ENCODE data around the gene TTN. TPM values are rescaled to one million over a fixed set of nuclear protein-coding genes. Genes with fewer than 3 reads are reported as not detected.

Gene TTN
- total and polyA plus RNA-seq, 2 of the 4 experiments (the other 2 are of a cell fraction), result 0.02 to 0.18 TPM

- no peak overlapping the region for H3K14ac ChIP-seq (replicated peaks; ENCODE audit: low read depth, low read length)
- no peak overlapping the region for H4K8ac ChIP-seq (ENCODE audit: low read depth in 2 of 2, low read length in 2 of 2)
- no peak overlapping the region for H2AK9ac ChIP-seq (replicated peaks; ENCODE audit: low read depth, low read length, poor library complexity)
- no peaks in the 10 kb centered on the region for H3K9me3 ChIP-seq (ENCODE audit: control insufficient read depth, insufficient read depth, low read length)
- no peak overlapping the region for H2BK120ac ChIP-seq (ENCODE audit: low read depth, low read length)
- H3K18ac ChIP-seq (ENCODE audit: low read depth, low read length), result no peak overlapping the region
- no peak overlapping the region for H3K23ac ChIP-seq (ENCODE audit: low read depth, low read length)
- no peak overlapping the region for H4K91ac ChIP-seq (ENCODE audit: insufficient read depth, low read depth, low read length)
- no peak overlapping the region for H4K5ac ChIP-seq (ENCODE audit: low read depth, low read length)
- BruUV-seq (replicated peaks), result no TSS peak
- in situ Hi-C loops (cut with MboI; ENCODE audit: low sequenced_read_pairs), result no loop called here
- H3K56ac ChIP-seq (ENCODE audit: extremely low read depth, insufficient read depth, low read length), result no peak overlapping the region
- dilution Hi-C loops (cut with HindIII; ENCODE audit: low sequenced_read_pairs, unreplicated experiment), result no loop called here
- no peak overlapping the region for H3K4me2 ChIP-seq (ENCODE audit: low read depth, low read length)
- H3K4me3 ChIP-seq (ENCODE audit: insufficient read depth, low read depth, low read length), result no peak overlapping the region
- no peak overlapping the region for H2AK5ac ChIP-seq (ENCODE audit: low read depth, low read length)
- ATAC-seq (ENCODE audit: low read depth), result no peak
- no peaks in the 10 kb centered on the region for H3K4me1 ChIP-seq (ENCODE audit: control insufficient read depth, insufficient read depth, low read length)
- H3K9me1 ChIP-seq (ENCODE audit: insufficient read depth, low read length), result 0 out of 2 replicates have a peak, but pooled peaks cover 6% of the 10 kb centered on the region
- H3K36me3 ChIP-seq (ENCODE audit: control insufficient read depth, insufficient read depth, low read length), result 0 out of 2 replicates have a peak, but pooled peaks cover 5% of the 10 kb centered on the region
- no peaks in the 10 kb centered on the region for H4K20me1 ChIP-seq (ENCODE audit: insufficient read depth, low read length)
- H3K27me3 ChIP-seq (ENCODE audit: control insufficient read depth, insufficient read depth, low read length), result no peaks in the 10 kb centered on the region
- DNase-seq, result no peak
- CTCF ChIA-PET, result no interaction called here
- no peak overlapping the region for H3K9ac ChIP-seq (ENCODE audit: low read depth, low read length)
- 100% methylated on average over 2 of the region's 11 CpGs; no CpG with 5 or more reads in 1 of the 2 experiments for WGBS, 2 experiments (ENCODE audit: extremely low coverage in 2 of 2, insufficient read length in 1 of 2)
- H3K27ac ChIP-seq (ENCODE audit: insufficient read depth, low read length), result no peak overlapping the region
- no peak overlapping the region for H2BK20ac ChIP-seq (ENCODE audit: low read depth, low read length)
- H2BK15ac ChIP-seq (ENCODE audit: low read depth, low read length), result no peak overlapping the region
- no peak overlapping the region for H2BK5ac ChIP-seq (ENCODE audit: low read depth, low read length, poor library complexity, severe bottlenecking)
- peaks cover 10 to 17% of the 10 kb centered on the region in 2 experiments; a peak in 3 of 4 replicates for H3K79me1 ChIP-seq (ENCODE audit: low read depth in 1 of 2, low read length in 2 of 2)
- no peak overlapping the region for H3K4ac ChIP-seq (ENCODE audit: low read depth, low read length)
- H2AFZ ChIP-seq (replicated peaks; ENCODE audit: low read length, poor library complexity), result no peak overlapping the region
- intact Hi-C loops (cut with micrococcal nuclease), result loop anchor here (5.0 kb wide), 1 partner anchor 409 kb away; the partner anchor contains the start of gene RBM45
- POLR2A ChIA-PET (ENCODE audit: unreplicated experiment), result no interaction called here
- TF ChIP-seq ELK1 (IDR thresholded peaks at IDR 0.05; ENCODE audit: borderline replicate concordance, low read depth, low read length), result no peak
- TF ChIP-seq USF2 (IDR thresholded peaks at IDR 0.05; ENCODE audit: low read depth, low read length), result no peak
- no peak for TF ChIP-seq SMC3 (IDR thresholded peaks at IDR 0.05; ENCODE audit: low read depth, low read length)
- no peak for TF ChIP-seq CHD1 (IDR thresholded peaks at IDR 0.05; ENCODE audit: low read depth, low read length)
- TF ChIP-seq CEBPB (IDR thresholded peaks at IDR 0.05; ENCODE audit: low read depth, low read length), result no peak
- TF ChIP-seq NFE2L2 (IDR thresholded peaks at IDR 0.05; ENCODE audit: low read depth, low read length), result no peak
- TF ChIP-seq RCOR1 (IDR thresholded peaks at IDR 0.05; ENCODE audit: insufficient replicate concordance, low read length), result no peak
- no peak for TF ChIP-seq POLR2A (IDR thresholded peaks at IDR 0.05; ENCODE audit: low read depth, low read length)
- no peak for TF ChIP-seq RAD21 (IDR thresholded peaks at IDR 0.05; ENCODE audit: low read length)
- TF ChIP-seq MXI1 (IDR thresholded peaks at IDR 0.05; ENCODE audit: borderline replicate concordance, low read depth, low read length), result no peak
- no peak for TF ChIP-seq MAZ (IDR thresholded peaks at IDR 0.05; ENCODE audit: borderline replicate concordance, low read depth, low read length)
- no peak for TF ChIP-seq BHLHE40 (IDR thresholded peaks at IDR 0.05; ENCODE audit: low read depth, low read length)
- no peak for TF ChIP-seq FOS (IDR thresholded peaks at IDR 0.05; ENCODE audit: low read depth, low read length)
- no peak for TF ChIP-seq RFX5 (IDR thresholded peaks at IDR 0.05; ENCODE audit: low read depth, low read length)
- no peak for TF ChIP-seq CTCF (conservative IDR thresholded peaks at IDR 0.05; ENCODE audit: low read depth, low read length)
Measured at GRCh38 chr2:178521304-178522150, 285.7 kb downstream of the TTN start.

Measured in IMR-90 (cell line).